ENCODE results near the gene SMO. TPM values are rescaled to one million over a fixed set of nuclear protein-coding genes. Genes with fewer than 3 reads are reported as not detected.
A peak's percentile ranks its signal among the peaks of the same experiment; 100 is the strongest.

SMO gene
- total and polyA plus RNA-seq, 4 donors, result 2.9 to 16.3 (median 10.7) TPM

DNA sequence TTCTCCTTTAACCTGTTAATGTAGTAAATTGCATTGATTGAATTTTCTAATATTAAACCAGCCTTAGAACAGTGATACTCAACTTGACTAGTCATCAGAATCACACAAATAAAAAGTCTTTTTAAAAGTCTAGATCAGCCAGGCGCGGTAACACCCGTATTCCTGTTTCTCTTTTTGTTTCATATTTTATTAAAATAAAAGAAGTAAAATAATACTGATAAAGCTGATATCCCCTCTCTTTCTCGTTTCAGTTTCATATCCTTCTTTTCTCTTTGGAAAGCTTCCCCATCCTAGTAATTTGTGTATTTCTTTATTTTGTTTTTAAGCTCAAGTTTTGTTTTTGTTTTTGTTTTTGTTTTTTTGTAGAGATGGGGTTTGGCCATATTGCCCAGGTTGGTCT lies 9.3 kb downstream of the SMO start (continued):
- TF ChIP-seq, protein P1, sequence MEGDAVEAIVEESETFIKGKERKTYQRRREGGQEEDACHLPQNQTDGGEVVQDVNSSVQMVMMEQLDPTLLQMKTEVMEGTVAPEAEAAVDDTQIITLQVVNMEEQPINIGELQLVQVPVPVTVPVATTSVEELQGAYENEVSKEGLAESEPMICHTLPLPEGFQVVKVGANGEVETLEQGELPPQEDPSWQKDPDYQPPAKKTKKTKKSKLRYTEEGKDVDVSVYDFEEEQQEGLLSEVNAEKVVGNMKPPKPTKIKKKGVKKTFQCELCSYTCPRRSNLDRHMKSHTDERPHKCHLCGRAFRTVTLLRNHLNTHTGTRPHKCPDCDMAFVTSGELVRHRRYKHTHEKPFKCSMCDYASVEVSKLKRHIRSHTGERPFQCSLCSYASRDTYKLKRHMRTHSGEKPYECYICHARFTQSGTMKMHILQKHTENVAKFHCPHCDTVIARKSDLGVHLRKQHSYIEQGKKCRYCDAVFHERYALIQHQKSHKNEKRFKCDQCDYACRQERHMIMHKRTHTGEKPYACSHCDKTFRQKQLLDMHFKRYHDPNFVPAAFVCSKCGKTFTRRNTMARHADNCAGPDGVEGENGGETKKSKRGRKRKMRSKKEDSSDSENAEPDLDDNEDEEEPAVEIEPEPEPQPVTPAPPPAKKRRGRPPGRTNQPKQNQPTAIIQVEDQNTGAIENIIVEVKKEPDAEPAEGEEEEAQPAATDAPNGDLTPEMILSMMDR (IDR thresholded peaks at IDR 0.05; ENCODE audit: low read depth, low read length, missing input control), result no peak
- no peak for TF ChIP-seq FOXA2 (IDR thresholded peaks at IDR 0.05)
- TF ChIP-seq SP1 (IDR thresholded peaks at IDR 0.05), result no peak
- TF ChIP-seq RXRA (IDR thresholded peaks at IDR 0.05), result no peak
- TF ChIP-seq JUND (IDR thresholded peaks at IDR 0.05), result no peak
- no peak for TF ChIP-seq NR2F2 (IDR thresholded peaks at IDR 0.05)
- no peak for TF ChIP-seq HNF4G (IDR thresholded peaks at IDR 0.05)
- TF ChIP-seq RAD21 (IDR thresholded peaks at IDR 0.05), result no peak

DNA sequence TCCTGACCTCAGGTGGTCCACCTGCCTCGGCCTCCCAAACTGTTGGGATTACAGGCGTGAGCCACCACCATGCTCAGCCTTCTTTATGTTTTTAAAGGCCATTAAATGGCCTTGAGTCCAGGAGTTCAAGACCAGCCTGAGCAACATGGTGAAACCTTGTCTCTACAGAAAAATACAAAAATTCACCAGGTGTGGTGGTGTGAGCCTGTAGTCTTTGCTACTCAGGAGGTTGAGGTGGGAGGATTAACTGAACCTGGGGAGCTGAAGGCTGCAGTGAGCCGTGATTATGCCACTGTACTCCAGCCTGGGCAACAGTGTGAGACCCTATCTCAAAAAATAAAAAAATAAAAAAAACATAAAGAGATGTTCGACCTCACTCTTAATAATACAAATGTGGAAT lies 11.0 kb downstream of the SMO start:
- 94% methylated on average over 4 of the region's 4 CpGs for WGBS
- TF ChIP-seq, protein P1 (IDR thresholded peaks at IDR 0.05; ENCODE audit: low read depth, low read length, missing input control), result no peak
- no peak for TF ChIP-seq FOXA1 (IDR thresholded peaks at IDR 0.05)
- TF ChIP-seq, protein P2, sequence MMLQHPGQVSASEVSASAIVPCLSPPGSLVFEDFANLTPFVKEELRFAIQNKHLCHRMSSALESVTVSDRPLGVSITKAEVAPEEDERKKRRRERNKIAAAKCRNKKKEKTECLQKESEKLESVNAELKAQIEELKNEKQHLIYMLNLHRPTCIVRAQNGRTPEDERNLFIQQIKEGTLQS (IDR thresholded peaks at IDR 0.05), result no peak

DNA sequence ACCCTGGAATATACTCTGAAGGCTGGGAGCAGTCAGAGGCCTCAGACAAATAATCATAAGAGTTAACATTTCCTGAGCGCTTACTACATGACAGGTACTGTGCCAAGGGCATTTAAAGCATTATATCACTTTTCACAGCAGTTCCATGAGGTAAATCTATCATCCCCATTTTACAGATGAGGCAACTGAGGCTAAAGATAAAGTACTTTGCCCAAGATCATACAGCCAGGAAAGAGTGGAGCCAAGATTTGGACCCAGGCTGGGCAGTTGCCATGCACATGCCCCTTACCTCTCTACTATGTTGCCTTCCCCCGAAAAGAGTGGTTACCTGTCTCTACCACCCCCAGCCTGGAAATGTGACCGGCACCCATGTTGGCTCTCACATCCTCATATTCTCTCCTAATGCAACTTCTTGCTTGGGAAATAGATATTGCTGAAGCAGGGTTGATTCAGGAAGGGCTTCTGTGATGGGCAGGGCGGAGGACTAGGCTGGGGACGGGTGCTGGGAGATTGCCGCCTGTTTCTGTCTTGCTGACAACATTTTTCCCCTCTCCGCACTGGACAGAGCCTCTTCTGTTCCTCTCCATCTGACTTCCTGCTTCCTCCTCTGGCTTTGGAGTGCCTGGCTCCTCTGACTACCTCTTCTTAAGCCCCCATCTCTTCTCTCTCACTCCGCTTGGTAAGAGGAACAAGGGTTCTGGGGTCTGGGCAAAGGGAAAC lies 13.8 kb downstream of the SMO start:
- Histone ChIP-seq H3K9me3 (ENCODE audit: control insufficient read depth in 4 of 4, low read length in 3 of 4) (no peaks in the 10 kb centered on the region), H3K36me3 (ENCODE audit: control insufficient read depth in 4 of 4, insufficient read depth in 3 of 4, low read depth in 1 of 4, low read length in 3 of 4) (no peaks in the 10 kb centered on the region), H3K27me3 (ENCODE audit: control insufficient read depth in 4 of 4, insufficient read depth in 4 of 4, low read length in 3 of 4) (no peaks in the 10 kb centered on the region), H3K9ac (ENCODE audit: low read depth in 1 of 2, low read length in 2 of 2) (no peak overlapping the region), H3K4me3 (ENCODE audit: low read depth in 1 of 3, low read length in 3 of 3) (no peak overlapping the region), H3K4me1 (ENCODE audit: control insufficient read depth in 4 of 4, insufficient read depth in 4 of 4, low read length in 3 of 4) (peaks cover 5 to 53% (median 35%) of the 10 kb centered on the region in 4 donors), H3K27ac (ENCODE audit: low read depth in 1 of 2, low read length in 2 of 2) (peak overlapping the region in 1 of 2 donors; percentile 67)
- WGBS, result 77% methylated on average over 8 of the region's 8 CpGs
- DNase-seq (ENCODE audit: low spot score), result no peak
- TF ChIP-seq HNF4A (conservative IDR thresholded peaks at IDR 0.05) (no peak), HNF4G (IDR thresholded peaks at IDR 0.05) (no peak), TAF1 (conservative IDR thresholded peaks at IDR 0.05) (no peak), NR2F2 (IDR thresholded peaks at IDR 0.05) (no peak), FOXA1 (IDR thresholded peaks at IDR 0.05) (no peak), JUND (IDR thresholded peaks at IDR 0.05) (no peak), RAD21 (IDR thresholded peaks at IDR 0.05) (no peak), RXRA (IDR thresholded peaks at IDR 0.05) (no peak), FOXA2 (IDR thresholded peaks at IDR 0.05) (no peak)
- TF ChIP-seq, protein P1 (IDR thresholded peaks at IDR 0.05; ENCODE audit: low read depth, low read length, missing input control), result no peak
- TF ChIP-seq, protein P2 (IDR thresholded peaks at IDR 0.05), result no peak
- TF ChIP-seq, protein P3, sequence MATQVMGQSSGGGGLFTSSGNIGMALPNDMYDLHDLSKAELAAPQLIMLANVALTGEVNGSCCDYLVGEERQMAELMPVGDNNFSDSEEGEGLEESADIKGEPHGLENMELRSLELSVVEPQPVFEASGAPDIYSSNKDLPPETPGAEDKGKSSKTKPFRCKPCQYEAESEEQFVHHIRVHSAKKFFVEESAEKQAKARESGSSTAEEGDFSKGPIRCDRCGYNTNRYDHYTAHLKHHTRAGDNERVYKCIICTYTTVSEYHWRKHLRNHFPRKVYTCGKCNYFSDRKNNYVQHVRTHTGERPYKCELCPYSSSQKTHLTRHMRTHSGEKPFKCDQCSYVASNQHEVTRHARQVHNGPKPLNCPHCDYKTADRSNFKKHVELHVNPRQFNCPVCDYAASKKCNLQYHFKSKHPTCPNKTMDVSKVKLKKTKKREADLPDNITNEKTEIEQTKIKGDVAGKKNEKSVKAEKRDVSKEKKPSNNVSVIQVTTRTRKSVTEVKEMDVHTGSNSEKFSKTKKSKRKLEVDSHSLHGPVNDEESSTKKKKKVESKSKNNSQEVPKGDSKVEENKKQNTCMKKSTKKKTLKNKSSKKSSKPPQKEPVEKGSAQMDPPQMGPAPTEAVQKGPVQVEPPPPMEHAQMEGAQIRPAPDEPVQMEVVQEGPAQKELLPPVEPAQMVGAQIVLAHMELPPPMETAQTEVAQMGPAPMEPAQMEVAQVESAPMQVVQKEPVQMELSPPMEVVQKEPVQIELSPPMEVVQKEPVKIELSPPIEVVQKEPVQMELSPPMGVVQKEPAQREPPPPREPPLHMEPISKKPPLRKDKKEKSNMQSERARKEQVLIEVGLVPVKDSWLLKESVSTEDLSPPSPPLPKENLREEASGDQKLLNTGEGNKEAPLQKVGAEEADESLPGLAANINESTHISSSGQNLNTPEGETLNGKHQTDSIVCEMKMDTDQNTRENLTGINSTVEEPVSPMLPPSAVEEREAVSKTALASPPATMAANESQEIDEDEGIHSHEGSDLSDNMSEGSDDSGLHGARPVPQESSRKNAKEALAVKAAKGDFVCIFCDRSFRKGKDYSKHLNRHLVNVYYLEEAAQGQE (IDR thresholded peaks at IDR 0.05), result no peak
- TF ChIP-seq, protein P4, sequence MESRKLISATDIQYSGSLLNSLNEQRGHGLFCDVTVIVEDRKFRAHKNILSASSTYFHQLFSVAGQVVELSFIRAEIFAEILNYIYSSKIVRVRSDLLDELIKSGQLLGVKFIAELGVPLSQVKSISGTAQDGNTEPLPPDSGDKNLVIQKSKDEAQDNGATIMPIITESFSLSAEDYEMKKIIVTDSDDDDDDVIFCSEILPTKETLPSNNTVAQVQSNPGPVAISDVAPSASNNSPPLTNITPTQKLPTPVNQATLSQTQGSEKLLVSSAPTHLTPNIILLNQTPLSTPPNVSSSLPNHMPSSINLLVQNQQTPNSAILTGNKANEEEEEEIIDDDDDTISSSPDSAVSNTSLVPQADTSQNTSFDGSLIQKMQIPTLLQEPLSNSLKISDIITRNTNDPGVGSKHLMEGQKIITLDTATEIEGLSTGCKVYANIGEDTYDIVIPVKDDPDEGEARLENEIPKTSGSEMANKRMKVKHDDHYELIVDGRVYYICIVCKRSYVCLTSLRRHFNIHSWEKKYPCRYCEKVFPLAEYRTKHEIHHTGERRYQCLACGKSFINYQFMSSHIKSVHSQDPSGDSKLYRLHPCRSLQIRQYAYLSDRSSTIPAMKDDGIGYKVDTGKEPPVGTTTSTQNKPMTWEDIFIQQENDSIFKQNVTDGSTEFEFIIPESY (IDR thresholded peaks at IDR 0.05), result no peak
- TF ChIP-seq, protein P5, sequence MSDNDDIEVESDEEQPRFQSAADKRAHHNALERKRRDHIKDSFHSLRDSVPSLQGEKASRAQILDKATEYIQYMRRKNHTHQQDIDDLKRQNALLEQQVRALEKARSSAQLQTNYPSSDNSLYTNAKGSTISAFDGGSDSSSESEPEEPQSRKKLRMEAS (IDR thresholded peaks at IDR 0.05), result no peak

More for the DNA sequence above, 11.0 kb downstream of the SMO start:
- Histone ChIP-seq H3K27ac (ENCODE audit: low read depth in 1 of 2, low read length in 2 of 2) (no peak overlapping the region), H3K9ac (ENCODE audit: low read depth in 1 of 2, low read length in 2 of 2) (no peak overlapping the region), H3K4me3 (ENCODE audit: low read depth in 1 of 3, low read length in 3 of 3) (no peak overlapping the region), H3K4me1 (ENCODE audit: control insufficient read depth in 4 of 4, insufficient read depth in 4 of 4, low read length in 3 of 4) (peaks cover 5 to 31% (median 24%) of the 10 kb centered on the region in 4 donors), H3K9me3 (ENCODE audit: control insufficient read depth in 4 of 4, low read length in 3 of 4) (no peaks in the 10 kb centered on the region), H3K36me3 (ENCODE audit: control insufficient read depth in 4 of 4, insufficient read depth in 3 of 4, low read depth in 1 of 4, low read length in 3 of 4) (no peaks in the 10 kb centered on the region), H3K27me3 (ENCODE audit: control insufficient read depth in 4 of 4, insufficient read depth in 4 of 4, low read length in 3 of 4) (no peaks in the 10 kb centered on the region)
- no peak for DNase-seq (ENCODE audit: low spot score)

Data from liver (tissue), 9 donors.